SKM-1 (cell line): ENCODE data around the gene MAS1.
A peak's percentile ranks its signal among the peaks of the same experiment; 100 is the strongest.
"Not testable (repeated sequence)": the region's sequence is repeated elsewhere in the genome, so short reads cannot be mapped to it uniquely, and the experiment has no call there.

Experiments used
- DNase-seq: peaks from one replicate; lab custom pipeline; 2025; ENCODE audit not compliant: unreplicated experiment; lab: John Stamatoyannopoulos, UW

MAS1 gene

DNA sequence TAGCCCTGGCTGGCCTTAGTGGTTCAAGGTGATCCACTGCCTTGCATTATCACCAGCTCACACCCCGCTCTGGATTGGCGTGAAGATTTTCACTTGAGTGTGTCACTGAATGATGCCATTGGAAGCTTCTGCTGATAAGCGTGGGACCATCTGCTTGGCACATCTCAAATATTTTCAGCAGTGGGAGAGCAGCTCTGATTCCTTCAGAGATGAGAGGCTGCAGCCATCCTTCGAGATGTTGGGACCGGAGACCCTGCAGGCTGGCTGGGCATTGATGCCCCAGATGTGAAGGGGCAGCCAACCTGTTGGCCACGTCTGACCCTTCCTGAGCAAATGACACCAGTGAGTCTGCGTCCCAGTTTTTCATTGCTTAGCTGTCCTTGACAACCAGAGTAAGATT is at the start of gene MAS1:
TSS of gene MAS1 (plus strand) at position 197 of the 400 bp plus-strand sequence. CDS start 15,968 bp downstream, outside the sequence.
- DNase-seq = no peak

GRCh38 chr6:159842035-159842434 is 48.8 kb upstream of the MAS1 start:
- DNase-seq = no peak

- no peak for DNase-seq
Observed at GRCh38 chr6:159844737-159845645, 45.8 kb upstream of the MAS1 start.

DNA sequence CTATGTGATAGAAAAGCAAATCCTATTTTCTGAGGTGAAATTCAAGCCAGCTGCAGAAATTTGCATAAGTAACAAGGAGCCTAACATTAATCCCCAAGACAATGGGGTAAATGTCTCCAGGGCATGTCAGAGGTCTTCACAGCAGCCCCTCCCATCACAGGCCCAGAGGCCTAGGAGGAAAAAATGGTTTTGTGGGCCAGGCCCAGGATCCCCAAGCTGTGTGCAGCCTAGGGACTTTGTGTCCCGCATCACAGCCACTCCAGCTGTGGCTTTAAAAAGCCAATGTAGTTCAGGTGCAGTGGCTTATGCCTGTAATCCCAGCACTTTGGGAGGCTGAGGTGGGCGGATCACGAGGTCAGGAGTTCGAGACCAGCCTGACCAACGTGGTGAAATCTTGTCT is 42.2 kb upstream of the MAS1 start:
- not testable (repeated sequence) for DNase-seq

DNA sequence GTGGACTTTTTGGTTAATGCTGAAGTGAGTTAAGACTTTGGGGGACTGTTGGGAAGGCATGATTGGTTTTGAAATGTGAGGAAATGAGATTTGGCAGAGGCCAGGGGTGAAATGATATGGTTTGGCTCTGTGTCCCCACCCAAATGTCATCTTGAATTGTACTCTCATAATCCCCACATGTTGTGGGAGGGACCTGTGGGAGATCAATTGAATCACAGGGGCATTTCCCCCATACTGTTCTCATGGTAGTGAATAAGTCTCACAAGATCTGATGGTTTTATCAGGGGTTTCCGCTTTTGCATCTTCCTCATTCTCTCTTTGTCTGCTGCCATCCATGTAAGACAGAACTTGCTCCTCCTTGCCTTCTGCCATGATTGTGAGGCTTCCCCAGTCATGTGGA is 40.9 kb upstream of the MAS1 start:
- not testable (repeated sequence) for DNase-seq

DNA sequence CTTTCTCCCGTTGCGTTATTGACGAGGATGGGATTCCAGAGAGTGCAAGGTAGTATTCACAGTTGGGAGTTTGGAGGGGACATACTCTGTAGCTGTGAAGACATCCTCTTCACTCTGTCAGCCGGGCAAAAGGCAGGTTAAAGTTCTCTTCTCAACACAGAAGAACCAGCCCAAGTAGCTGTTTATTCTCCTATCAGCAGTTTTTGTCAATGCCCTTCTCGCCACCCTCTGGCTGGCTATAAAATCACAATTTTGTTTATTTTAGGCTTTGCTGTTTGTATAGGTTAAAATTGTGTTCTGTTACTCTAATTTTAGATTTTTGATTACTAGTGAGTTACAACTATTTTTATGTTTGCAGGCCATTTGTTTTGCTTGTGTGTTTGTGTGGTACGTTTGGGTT is 37.9 kb upstream of the MAS1 start:
- DNase-seq = no peak

DNA sequence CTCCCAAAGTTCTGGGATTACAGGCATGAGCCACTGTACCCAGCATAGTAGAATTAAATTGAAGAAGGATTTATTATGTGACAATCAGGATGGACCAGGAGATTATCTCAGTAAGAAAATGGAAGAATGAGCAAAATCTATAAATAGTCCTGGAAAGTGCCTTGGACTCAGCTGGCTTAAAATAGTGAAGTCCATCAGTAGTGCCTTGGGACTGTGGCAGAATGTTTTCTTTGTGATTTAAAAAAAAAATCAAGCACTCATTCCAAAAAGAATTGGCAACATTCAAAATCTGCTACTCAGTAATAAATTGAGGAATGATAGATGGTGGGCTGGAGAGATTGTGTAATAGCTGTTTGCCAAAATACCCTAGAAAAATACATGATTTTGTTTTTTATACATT is 37.0 kb upstream of the MAS1 start:
- DNase-seq = no peak

DNA sequence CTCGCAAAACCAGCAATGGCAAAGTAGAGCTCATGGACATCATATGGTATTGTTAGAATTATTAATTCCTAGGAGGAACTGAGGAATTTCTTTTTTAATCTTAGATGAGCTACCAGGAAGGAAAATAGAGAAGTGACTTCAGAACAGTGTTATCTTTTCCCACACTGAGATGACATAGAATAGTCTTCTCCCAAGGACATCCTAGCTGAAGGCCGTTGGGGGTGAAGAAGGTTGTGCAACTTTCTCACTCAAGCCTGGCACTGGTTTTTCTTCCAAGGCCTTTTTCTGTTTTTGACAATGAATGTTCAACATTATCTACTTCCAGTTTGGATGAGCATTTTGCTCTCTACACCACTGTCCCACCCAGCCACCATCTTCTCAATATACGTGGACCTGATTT is 35.8 kb upstream of the MAS1 start:
- no peak for DNase-seq

GRCh38 chr6:159858259-159858658 is 32.5 kb upstream of the MAS1 start:
- DNase-seq = no peak

DNA sequence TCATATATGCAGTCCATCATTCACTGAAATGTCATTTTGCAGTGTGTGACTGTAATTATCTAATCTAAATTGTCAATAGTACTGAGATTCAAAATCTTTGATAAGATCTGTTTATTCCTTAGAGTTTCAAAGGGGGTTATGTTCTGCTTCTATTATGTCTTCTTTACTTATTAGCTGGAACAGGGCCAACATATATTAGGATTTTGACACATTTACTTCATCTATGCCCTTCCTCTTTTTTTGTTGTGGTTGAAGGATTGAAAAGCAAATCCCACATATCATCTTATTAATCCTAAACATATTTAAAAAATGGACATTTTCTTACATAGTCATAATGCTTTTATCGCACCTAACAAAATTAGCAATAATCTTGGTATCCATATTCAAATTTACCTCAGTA is 30.3 kb upstream of the MAS1 start:
- no peak for DNase-seq

DNA sequence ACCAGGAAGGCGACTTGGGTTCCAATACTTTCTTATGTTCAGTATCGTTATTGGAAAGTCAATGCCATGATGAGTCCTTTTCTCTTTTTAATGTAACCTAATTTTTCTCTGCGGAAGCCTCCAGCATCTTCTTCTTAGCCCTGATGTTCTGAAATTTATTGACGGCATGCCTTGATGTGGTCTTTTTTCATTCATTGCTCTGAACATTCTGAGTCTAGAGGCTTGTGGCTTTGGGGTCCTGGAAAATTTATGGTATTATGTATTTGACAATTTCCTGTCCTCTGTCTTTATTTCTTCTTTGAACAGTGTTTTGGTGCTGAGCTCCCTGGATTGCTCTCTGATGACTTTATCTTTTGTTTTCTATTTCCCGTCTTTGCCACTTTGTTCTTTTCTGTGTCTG is 28.7 kb upstream of the MAS1 start:
- no peak for DNase-seq

DNA sequence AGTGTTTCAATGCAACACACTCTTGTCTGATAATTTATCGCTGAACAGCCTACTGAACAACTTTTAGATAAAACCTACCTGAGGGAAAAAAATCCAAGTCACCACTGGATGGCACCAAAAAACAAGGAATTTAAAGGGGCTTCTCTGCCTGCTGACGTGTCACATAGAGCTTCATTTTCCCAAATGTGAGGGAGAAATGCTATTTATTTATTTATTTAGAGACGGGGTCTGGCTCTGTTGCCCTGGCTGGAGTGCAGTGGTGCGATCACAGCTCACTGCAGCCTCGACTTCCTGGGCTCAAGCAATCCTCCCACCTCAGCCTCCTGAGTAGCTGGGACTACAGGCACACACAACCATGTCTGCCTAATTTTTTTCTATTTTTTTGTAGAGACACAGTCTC is 27.4 kb upstream of the MAS1 start:
- peak; percentile 47 for DNase-seq

DNA sequence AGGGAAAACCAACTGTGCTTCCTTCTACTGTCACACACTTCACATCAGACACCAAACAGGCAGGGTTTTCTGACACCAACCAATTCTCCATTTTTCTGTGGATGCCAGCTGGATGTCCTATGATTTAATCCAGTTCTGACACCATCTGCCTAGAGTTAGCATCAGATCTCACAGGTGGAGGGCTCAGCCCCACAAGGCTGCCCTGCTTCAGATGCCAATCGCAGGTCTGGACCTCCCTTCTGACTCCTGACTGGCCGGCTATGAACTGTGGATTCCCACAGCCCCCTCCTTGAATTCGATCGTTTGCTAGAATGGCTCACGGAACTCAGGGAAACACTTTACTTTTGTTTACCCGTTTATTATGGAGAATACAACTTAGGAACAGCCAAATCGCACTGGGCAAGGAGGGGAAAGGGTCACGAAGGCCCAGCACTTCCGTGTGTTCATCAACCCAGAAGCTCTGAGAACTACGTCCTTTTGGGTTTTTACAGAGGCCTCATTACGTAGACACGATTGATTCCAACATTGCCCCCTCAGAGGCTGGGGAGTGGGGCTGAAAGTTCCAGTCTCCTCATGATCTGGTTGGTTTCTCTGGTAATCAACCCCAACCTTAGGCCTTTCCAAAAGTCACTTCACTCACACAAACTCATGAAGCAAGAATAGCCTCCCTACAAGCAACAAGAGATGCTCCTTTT is 25.4 kb upstream of the MAS1 start:
- DNase-seq = no peak

GRCh38 chr6:159866286-159867247 is 24.2 kb upstream of the MAS1 start:
- DNase-seq = no peak

- DNase-seq = no peak
Observed at GRCh38 chr6:159871241-159871640, 19.5 kb upstream of the MAS1 start.

DNA sequence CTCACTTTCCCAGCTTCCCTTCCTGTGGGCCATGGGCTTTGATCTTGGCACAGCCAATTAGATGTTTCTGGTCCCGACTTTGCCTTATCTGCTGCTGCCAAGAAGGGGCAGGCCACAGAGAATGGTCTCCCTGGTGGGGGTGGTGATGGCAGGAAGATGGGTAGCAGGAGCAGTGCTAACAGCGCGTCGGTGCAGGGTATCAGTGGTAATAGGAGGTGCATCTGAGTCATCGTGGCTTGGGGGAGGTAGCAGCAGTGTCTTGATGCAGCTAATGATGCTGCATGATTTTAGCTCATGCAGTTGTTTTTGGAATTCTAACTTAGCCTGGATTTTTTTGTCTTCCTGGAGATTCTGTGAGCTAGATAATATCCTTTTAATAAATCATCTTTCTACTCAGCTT is 18.9 kb upstream of the MAS1 start:
- DNase-seq = no peak

- no peak for DNase-seq
Observed at GRCh38 chr6:159874435-159874834, 16.4 kb upstream of the MAS1 start.

- DNase-seq = no peak
Observed at GRCh38 chr6:159875194-159875593, 15.6 kb upstream of the MAS1 start.

DNA sequence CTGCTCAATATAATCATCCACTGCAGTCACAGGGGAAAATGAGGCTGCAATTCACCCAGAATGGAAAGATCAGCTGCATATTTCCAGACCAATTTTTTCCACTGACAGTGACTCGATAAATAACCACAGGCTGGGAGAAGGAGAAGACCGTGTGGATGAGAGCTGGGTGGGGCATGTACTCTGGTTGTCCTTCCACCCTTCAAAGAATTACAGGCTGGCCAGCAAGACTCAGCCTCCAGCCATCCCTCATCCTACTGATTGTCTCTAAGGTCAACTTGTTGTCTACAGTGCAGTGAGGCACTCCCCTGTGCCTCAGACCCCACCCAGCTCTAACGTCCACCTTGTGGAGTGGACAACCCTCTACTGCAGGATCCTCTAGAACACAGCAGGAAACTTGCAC is 14.5 kb upstream of the MAS1 start:
- DNase-seq = no peak

GRCh38 chr6:159877256-159877808 is 13.5 kb upstream of the MAS1 start:
- DNase-seq = no peak

GRCh38 chr6:159878341-159878740 is 12.4 kb upstream of the MAS1 start:
- DNase-seq = no peak
